CD14-positive monocyte (primary cell): ENCODE results near the gene AGPAT2. TPM values are rescaled to one million over a fixed set of nuclear protein-coding genes. Genes with fewer than 3 reads are reported as not detected.

ENCODE experiments used
- DNase-seq, 3 donors: peaks; one replicate each; pipeline ENCODE4 v3.0.0-alpha.2; 2011 to 2022
- H2AFZ ChIP-seq: 2 replicates; pipeline ENCODE4 v1.6.0; 2012; ENCODE audit warnings: mild to moderate bottlenecking, low read depth, low read length, inconsistent platforms; ENCODE audit not compliant: insufficient read depth, poor library complexity, severe bottlenecking
- H3K27ac ChIP-seq, 2 donors: 1 replicate in 1 of 2; 2 replicates in 1 of 2; pipeline ENCODE4 v1.5.1; 2012 to 2013; ENCODE audit warnings: low read length in 2 of 2, control low read depth in 1 of 2, inconsistent platforms in 1 of 2, low read depth in 1 of 2, mild to moderate bottlenecking in 1 of 2
- H3K27me3 ChIP-seq, 2 donors: one replicate each; pipeline versions ENCODE4 v1.6.0 to v1.6.1; 2011 to 2013; ENCODE audit warnings: low read length in 2 of 2; ENCODE audit not compliant: control insufficient read depth in 2 of 2, insufficient read depth in 2 of 2
- H3K36me3 ChIP-seq, 2 donors: replicated peaks in 1 of 2; 1 replicate in 1 of 2; 2 replicates in 1 of 2; pipeline versions ENCODE4 v1.5.1 to v1.6.1; 2012 to 2013; ENCODE audit warnings: low read length in 2 of 2, control low read depth in 1 of 2, inconsistent platforms in 1 of 2, mild to moderate bottlenecking in 1 of 2; ENCODE audit not compliant: insufficient read depth in 2 of 2, control insufficient read depth in 1 of 2
- H3K4me1 ChIP-seq, 2 donors: 1 replicate in 1 of 2; 2 replicates in 1 of 2; pipeline versions ENCODE4 v1.5.1 to v1.6.1; 2012 to 2013; ENCODE audit warnings: low read length in 2 of 2, control low read depth in 1 of 2, inconsistent platforms in 1 of 2, mild to moderate bottlenecking in 1 of 2, moderate library complexity in 1 of 2; ENCODE audit not compliant: insufficient read depth in 2 of 2, control insufficient read depth in 1 of 2
- H3K4me2 ChIP-seq: replicated peaks from 2 replicates; pipeline ENCODE3; 2012; ENCODE audit warnings: low read length, moderate library complexity, mild to moderate bottlenecking; ENCODE audit not compliant: poor library complexity, severe bottlenecking; ENCODE audit errors: extremely low read depth
- H3K4me3 ChIP-seq, 3 experiments: fragments of 200-600 bp in 1 of 3; sonication (generic) in 1 of 3; replicated peaks in 1 of 3; 1 replicate in 2 of 3; 2 replicates in 1 of 3; pipeline ENCODE4 v1.5.1; 2011 to 2013; ENCODE audit warnings: low read length in 3 of 3, mild to moderate bottlenecking in 3 of 3, control low read depth in 2 of 3, low read depth in 2 of 3, inconsistent platforms in 1 of 3, moderate library complexity in 1 of 3
- H3K79me2 ChIP-seq: 2 replicates; pipeline ENCODE4 v1.6.0; 2012; ENCODE audit warnings: mild to moderate bottlenecking, control low read depth, inconsistent platforms, low read length, moderate library complexity; ENCODE audit not compliant: insufficient read depth
- H3K9ac ChIP-seq: 2 replicates; pipeline ENCODE4 v1.6.0; 2017; ENCODE audit warnings: low read length, mild to moderate bottlenecking; ENCODE audit not compliant: insufficient read depth, poor library complexity, severe bottlenecking
- H3K9me3 ChIP-seq, 2 donors: replicated peaks in 1 of 2; 1 replicate in 1 of 2; 2 replicates in 1 of 2; pipeline versions ENCODE4 v1.5.1 to v1.6.1; 2012 to 2013; ENCODE audit warnings: low read length in 2 of 2, control low read depth in 1 of 2; ENCODE audit not compliant: control insufficient read depth in 1 of 2, insufficient read depth in 1 of 2
- H4K20me1 ChIP-seq: 2 replicates; pipeline ENCODE4 v1.6.0; 2012; ENCODE audit warnings: mild to moderate bottlenecking, low read length, control low read depth, moderate library complexity; ENCODE audit not compliant: insufficient read depth
- H3K27ac Mint-ChIP-seq, 7 donors: one replicate each; pipeline ENCODE4 v1.8.0; 2020; ENCODE audit warnings: mild to moderate bottlenecking in 7 of 7, mixed read lengths in 7 of 7, moderate library complexity in 6 of 7, inconsistent platforms in 2 of 7
- H3K27me3 Mint-ChIP-seq, 3 donors: one replicate each; pipeline ENCODE4 v1.8.0; 2021 to 2022; ENCODE audit warnings: low read depth in 3 of 3, mild to moderate bottlenecking in 3 of 3, mixed read lengths in 3 of 3, moderate library complexity in 3 of 3, inconsistent platforms in 1 of 3
- H3K36me3 Mint-ChIP-seq, 2 donors: one replicate each; pipeline ENCODE4 v1.8.0; 2020; ENCODE audit warnings: mixed read lengths in 2 of 2, inconsistent platforms in 1 of 2, mild to moderate bottlenecking in 1 of 2
- H3K4me1 Mint-ChIP-seq: one replicate; pipeline ENCODE4 v1.8.0; 2020; ENCODE audit warnings: mild to moderate bottlenecking, mixed read lengths
- H3K4me3 Mint-ChIP-seq, 2 donors: one replicate each; pipeline ENCODE4 v1.8.0; 2020; ENCODE audit warnings: mild to moderate bottlenecking in 2 of 2, mixed read lengths in 2 of 2, moderate library complexity in 1 of 2
- H3K9me3 Mint-ChIP-seq, 7 donors: one replicate each; pipeline ENCODE4 v1.8.0; 2020 to 2022; ENCODE audit warnings: mixed read lengths in 7 of 7, mild to moderate bottlenecking in 6 of 7, moderate library complexity in 6 of 7, inconsistent platforms in 2 of 7
- WGBS: methylation state at CpG from one replicate; pipeline ENCODE4 v1.1.5; 2013; ENCODE audit warnings: missing lambda C conversion rate; ENCODE audit not compliant: insufficient coverage; 5-methylcytosine and 5-hydroxymethylcytosine counted together
- intact Hi-C, 2 donors: fragments of 100-400 bp; cut with micrococcal nuclease; formaldehyde crosslinking; loops; one replicate each; pipeline versions ENCODE4 v1.15.0 to v1.15.1; 2023
- polyA plus RNA-seq, 3 donors: library from polyadenylated mRNA; depleted of rRNA in 1 of 3; unstranded in 2 of 3; stranded (reverse) in 1 of 3; fragments of 300-500 nt in 2 of 3; fragments of >200 nt in 1 of 3; fragmentation: Illumina TruSeq in 2 of 3; gene quantifications; 1 replicate in 2 of 3; 2 replicates in 1 of 3; pipeline ENCODE4 v1.2.3, GENCODE V29; 2012 to 2021
- TF ChIP-seq, protein P1 (sequence below): fragments of 200-600 bp; IDR thresholded peaks from one replicate; pipeline ENCODE4 v1.8.0; 2022; ENCODE audit warnings: antibody characterized with exemption, mild to moderate bottlenecking

The AGPAT2 gene
- polyA plus RNA-seq, 3 donors: 80.1 to 139 (median 116) TPM

DNA sequence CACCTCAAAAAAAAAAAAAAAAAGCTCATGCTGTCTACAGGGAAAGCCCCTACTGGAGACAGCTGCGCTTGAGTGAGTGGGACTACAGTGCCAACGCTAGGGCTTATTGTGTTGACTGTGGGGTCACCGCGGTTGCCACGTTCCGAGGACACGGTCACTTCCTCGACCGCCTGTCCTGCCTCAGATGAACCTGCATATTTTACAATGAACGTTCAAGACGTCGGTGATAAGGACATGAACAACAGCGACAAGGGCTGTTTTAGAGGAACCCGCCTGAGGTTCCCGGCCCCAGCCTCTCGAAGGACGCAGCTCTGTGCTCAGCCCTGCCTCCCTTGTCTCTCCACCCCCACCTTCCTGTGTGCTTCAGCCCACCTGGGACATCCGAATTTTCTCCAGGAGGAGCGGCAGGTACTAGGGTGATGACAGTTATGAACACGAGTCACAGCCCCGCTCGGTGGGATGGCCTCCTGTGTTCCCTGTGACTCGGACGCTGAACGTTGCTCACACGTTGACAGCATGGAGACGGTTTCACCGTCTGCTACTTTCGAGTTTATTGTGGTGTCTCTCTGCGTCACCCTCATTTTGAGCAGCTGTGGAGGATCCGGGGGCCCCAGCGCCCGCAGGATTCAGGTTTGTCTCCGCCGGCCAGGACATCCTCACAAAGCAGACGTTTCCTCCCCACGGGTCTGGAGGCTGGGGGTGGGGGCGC, 13.9 kb upstream of the AGPAT2 start:
- peak overlapping the region; percentile 50 to 86 for H3K27ac ChIP-seq
- no peaks in the 10 kb centered on the region for H4K20me1 ChIP-seq
- no peaks in the 10 kb centered on the region for H3K36me3 ChIP-seq
- under 1% methylated on average over 31 of the region's 38 CpGs for WGBS
- Mint-ChIP-seq H3K36me3 (peaks cover 0 to 4% of the 10 kb centered on the region in 2 donors), H3K27me3 (peaks cover 14 to 34% (median 20%) of the 10 kb centered on the region in 3 donors), H3K4me3 (peak overlapping the region; percentile 73 to 87), H3K9me3 (peaks cover 0 to 7% (median 0%) of the 10 kb centered on the region in 7 donors), H3K4me1 (peaks cover 72% of the 10 kb centered on the region), H3K27ac (peak overlapping the region; percentile 87 to 94 (median 92))
- peak overlapping the region; percentile 63 for H3K9ac ChIP-seq
- peak overlapping the region; percentile 62 for H2AFZ ChIP-seq
- H3K27me3 ChIP-seq: peaks cover 2 to 15% of the 10 kb centered on the region in 2 donors
- TF ChIP-seq, protein P1, sequence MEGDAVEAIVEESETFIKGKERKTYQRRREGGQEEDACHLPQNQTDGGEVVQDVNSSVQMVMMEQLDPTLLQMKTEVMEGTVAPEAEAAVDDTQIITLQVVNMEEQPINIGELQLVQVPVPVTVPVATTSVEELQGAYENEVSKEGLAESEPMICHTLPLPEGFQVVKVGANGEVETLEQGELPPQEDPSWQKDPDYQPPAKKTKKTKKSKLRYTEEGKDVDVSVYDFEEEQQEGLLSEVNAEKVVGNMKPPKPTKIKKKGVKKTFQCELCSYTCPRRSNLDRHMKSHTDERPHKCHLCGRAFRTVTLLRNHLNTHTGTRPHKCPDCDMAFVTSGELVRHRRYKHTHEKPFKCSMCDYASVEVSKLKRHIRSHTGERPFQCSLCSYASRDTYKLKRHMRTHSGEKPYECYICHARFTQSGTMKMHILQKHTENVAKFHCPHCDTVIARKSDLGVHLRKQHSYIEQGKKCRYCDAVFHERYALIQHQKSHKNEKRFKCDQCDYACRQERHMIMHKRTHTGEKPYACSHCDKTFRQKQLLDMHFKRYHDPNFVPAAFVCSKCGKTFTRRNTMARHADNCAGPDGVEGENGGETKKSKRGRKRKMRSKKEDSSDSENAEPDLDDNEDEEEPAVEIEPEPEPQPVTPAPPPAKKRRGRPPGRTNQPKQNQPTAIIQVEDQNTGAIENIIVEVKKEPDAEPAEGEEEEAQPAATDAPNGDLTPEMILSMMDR: no peak
- H3K4me2 ChIP-seq: peak overlapping the region; percentile 66
- peaks cover 71 to 79% of the 10 kb centered on the region in 2 donors for H3K4me1 ChIP-seq
- intact Hi-C loops: loop anchor here in 1 of 2 donors (10.0 kb wide), 1 partner anchor 746 kb away; no protein-coding TSS in a partner anchor
- DNase-seq: peak; percentile 78 to 89 (median 85)
- no peaks in the 10 kb centered on the region for H3K79me2 ChIP-seq
- H3K9me3 ChIP-seq: no peaks in the 10 kb centered on the region
- H3K4me3 ChIP-seq: peak overlapping the region in 1 of 3 experiments; percentile 55

DNA sequence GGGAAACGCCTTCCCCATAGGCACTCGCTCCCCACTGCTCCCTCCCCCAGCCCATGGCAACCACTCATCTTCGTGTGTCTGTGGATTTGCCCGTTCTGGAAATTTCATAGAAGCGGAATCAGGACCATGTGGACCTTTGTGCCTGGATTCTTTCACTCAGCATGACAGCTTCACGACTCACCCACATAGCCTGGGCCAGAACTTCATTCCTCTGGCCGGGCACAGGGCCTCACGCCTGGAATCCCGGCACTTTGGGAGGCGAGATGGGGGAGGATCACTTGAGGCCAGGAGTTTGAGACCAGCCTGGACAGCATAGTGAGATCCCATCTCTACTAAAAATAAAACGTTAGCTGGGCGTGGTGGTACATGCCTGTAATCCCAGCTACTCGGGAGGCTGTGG, 13.0 kb upstream of the AGPAT2 start:
- intact Hi-C loops: loop anchor here in 1 of 2 donors (10.0 kb wide), 1 partner anchor 746 kb away; no protein-coding TSS in a partner anchor
- H3K9me3 Mint-ChIP-seq: peaks cover 0 to 6% (median 0%) of the 10 kb centered on the region in 7 donors
- peak overlapping the region in 1 of 2 donors; percentile 87 for H3K4me3 Mint-ChIP-seq
- peaks cover 14 to 34% (median 20%) of the 10 kb centered on the region in 3 donors for H3K27me3 Mint-ChIP-seq
- H3K79me2 ChIP-seq: no peaks in the 10 kb centered on the region
- H3K36me3 Mint-ChIP-seq: peaks cover 0 to 3% of the 10 kb centered on the region in 2 donors
- DNase-seq: peak in 1 of 3 donors; percentile 45
- no peak overlapping the region for H2AFZ ChIP-seq
- peak overlapping the region; percentile 63 for H3K9ac ChIP-seq
- H3K4me1 Mint-ChIP-seq: peaks cover 68% of the 10 kb centered on the region
- peak overlapping the region in 1 of 2 donors; percentile 86 for H3K27ac ChIP-seq
- H3K27ac Mint-ChIP-seq: peak overlapping the region; percentile 8 to 94 (median 92)
- peaks cover 2 to 12% of the 10 kb centered on the region in 2 donors for H3K27me3 ChIP-seq
- 50% methylated on average over 8 of the region's 13 CpGs for WGBS
- H3K4me2 ChIP-seq: no peak overlapping the region
- no peaks in the 10 kb centered on the region for H3K9me3 ChIP-seq
- H3K4me3 ChIP-seq: peak overlapping the region in 1 of 3 experiments; percentile 55
- H4K20me1 ChIP-seq: no peaks in the 10 kb centered on the region
- TF ChIP-seq, protein P1: no peak
- peaks cover 72 to 79% of the 10 kb centered on the region in 2 donors for H3K4me1 ChIP-seq
- no peaks in the 10 kb centered on the region for H3K36me3 ChIP-seq
